Measurements from ENCODE around the gene TRABD.

GRCh38 chr22:50140615-50141014, 45.1 kb upstream of the TRABD start:
- TF ChIP-seq POLR2A (IDR thresholded peaks at IDR 0.05; ENCODE audit: low read length) (no peak), GATA1 (IDR thresholded peaks at IDR 0.05; ENCODE audit: low read depth, low read length) (no peak)

All from erythroblast (primary cell).